Activated T-helper 2 cell treated with anti-CD3 and anti-CD28 coated beads, Interferon-gamma antibody, Interleukin-2, Interleukin-4, amounts not matched to agents 10 μg/mL and 5 μg/mL and 100 μg/mL, durations not matched to agents 14 hours and 24 hours and 36 hours (primary cell): ENCODE results near the gene RRAD. TPM values are rescaled to one million over a fixed set of nuclear protein-coding genes. Genes with fewer than 3 reads are reported as not detected.
A peak's percentile ranks its signal among the peaks of the same experiment; 100 is the strongest.
"Not testable (repeated sequence)": the region's sequence is repeated elsewhere in the genome, so short reads cannot be mapped to it uniquely, and the experiment has no call there.

Experiments used
- DNase-seq: peaks from one replicate; pipeline ENCODE4 v3.0.0; 2021; ENCODE audit warnings: low spot score
- H3K27ac Mint-ChIP-seq: one replicate; pipeline ENCODE4 v1.8.0; 2021; ENCODE audit warnings: mixed read lengths
- H3K27me3 Mint-ChIP-seq: one replicate; pipeline ENCODE4 v1.8.0; 2021; ENCODE audit warnings: low read depth, mixed read lengths
- H3K36me3 Mint-ChIP-seq: one replicate; pipeline ENCODE4 v1.8.0; 2021; ENCODE audit warnings: low read depth, mixed read lengths
- H3K4me1 Mint-ChIP-seq: one replicate; pipeline ENCODE4 v1.8.0; 2021; ENCODE audit warnings: low read depth, mixed read lengths
- H3K4me3 Mint-ChIP-seq: one replicate; pipeline ENCODE4 v1.8.0; 2021; ENCODE audit warnings: low read depth, mild to moderate bottlenecking, moderate library complexity, mixed read lengths
- H3K9me3 Mint-ChIP-seq: one replicate; pipeline ENCODE4 v1.8.0; 2021; ENCODE audit warnings: mixed read lengths
- intact Hi-C: fragments of 100-400 bp; cut with micrococcal nuclease; formaldehyde crosslinking; loops from one replicate; pipeline ENCODE4 v1.15.1; 2023
- total RNA-seq: library from RNA; stranded (reverse); gene quantifications from 2 replicates; pipeline ENCODE4 v1.2.3, GENCODE V29; 2022

Gene RRAD
- total RNA-seq, 1 donor from 2014 or later, result 1.8 TPM

- Mint-ChIP-seq H3K9me3 (no peaks in the 10 kb centered on the region), H3K4me3 (peak overlapping the region; percentile 63), H3K27ac (peak overlapping the region; percentile 21), H3K27me3 (no peaks in the 10 kb centered on the region), H3K4me1 (peaks cover 42% of the 10 kb centered on the region), H3K36me3 (peaks cover 62% of the 10 kb centered on the region)
- intact Hi-C loops, result no loop called here
- no peak for DNase-seq
Measured at GRCh38 chr16:66936889-66937554, 11.7 kb upstream of the RRAD start.

GRCh38 chr16:66936462-66936861, 11.1 kb upstream of the RRAD start:
- peak overlapping the region; percentile 21 for H3K27ac Mint-ChIP-seq

GRCh38 chr16:66935314-66936011, 10.1 kb upstream of the RRAD start, which contains the start of gene CES2:
TSS of gene CES2 (plus strand) at chr16:66935516. CDS start at chr16:66935636, 120 bp downstream.
- peaks cover 57% of the 10 kb centered on the region for H3K36me3 Mint-ChIP-seq
- H3K27me3 Mint-ChIP-seq, result no peaks in the 10 kb centered on the region
- no peak for DNase-seq
- peaks cover 48% of the 10 kb centered on the region for H3K4me1 Mint-ChIP-seq
- H3K9me3 Mint-ChIP-seq, result no peaks in the 10 kb centered on the region
- peak within 1 kb of the TSS; percentile 94 for H3K4me3 Mint-ChIP-seq
- peak within 1 kb of the TSS; percentile 94 for H3K27ac Mint-ChIP-seq
- intact Hi-C loops, result no loop called here

More at GRCh38 chr16:66936462-66936861, 11.1 kb upstream of the RRAD start:
- peaks cover 48% of the 10 kb centered on the region for H3K4me1 Mint-ChIP-seq
- H3K36me3 Mint-ChIP-seq, result peaks cover 62% of the 10 kb centered on the region
- H3K27me3 Mint-ChIP-seq, result no peaks in the 10 kb centered on the region
- no peak for DNase-seq
- intact Hi-C loops, result no loop called here
- no peaks in the 10 kb centered on the region for H3K9me3 Mint-ChIP-seq
- peak overlapping the region; percentile 63 for H3K4me3 Mint-ChIP-seq

GRCh38 chr16:66934839-66935313, 9.5 kb upstream of the RRAD start:
- H3K4me1 Mint-ChIP-seq, result peaks cover 48% of the 10 kb centered on the region
- DNase-seq, intact Hi-C loops, H3K27me3 Mint-ChIP-seq, H3K9me3 Mint-ChIP-seq: not testable (repeated sequence)
- peak overlapping the region; percentile 94 for H3K4me3 Mint-ChIP-seq
- peaks cover 55% of the 10 kb centered on the region for H3K36me3 Mint-ChIP-seq
- peak overlapping the region; percentile 94 for H3K27ac Mint-ChIP-seq

- DNase-seq, result peak; percentile 87
- Mint-ChIP-seq H3K9me3 (no peaks in the 10 kb centered on the region), H3K36me3 (peaks cover 49% of the 10 kb centered on the region), H3K27me3 (no peaks in the 10 kb centered on the region), H3K27ac (peak within 1 kb of the TSS; percentile 94), H3K4me1 (peaks cover 48% of the 10 kb centered on the region), H3K4me3 (peak within 1 kb of the TSS; percentile 94)
- intact Hi-C loops, result no loop called here
Measured at GRCh38 chr16:66934138-66934838, 9.0 kb upstream of the RRAD start, which contains the start of gene CIAO2B. TSS of gene CIAO2B (minus strand) at chr16:66934402. CDS start at chr16:66934364, 38 bp downstream.

GRCh38 chr16:66933776-66934137, 8.4 kb upstream of the RRAD start:
- intact Hi-C loops, result no loop called here
- H3K27ac Mint-ChIP-seq, result peak overlapping the region; percentile 94
- no peak for DNase-seq
- H3K4me1 Mint-ChIP-seq, result peaks cover 48% of the 10 kb centered on the region
- peaks cover 47% of the 10 kb centered on the region for H3K36me3 Mint-ChIP-seq
- H3K9me3 Mint-ChIP-seq, result no peaks in the 10 kb centered on the region
- H3K4me3 Mint-ChIP-seq, result peak overlapping the region; percentile 94
- no peaks in the 10 kb centered on the region for H3K27me3 Mint-ChIP-seq

GRCh38 chr16:66932076-66932475, 6.7 kb upstream of the RRAD start:
- Mint-ChIP-seq H3K4me1 (peaks cover 51% of the 10 kb centered on the region), H3K4me3 (peak overlapping the region; percentile 94), H3K27me3 (no peaks in the 10 kb centered on the region), H3K27ac (peak overlapping the region; percentile 29), H3K9me3 (no peaks in the 10 kb centered on the region), H3K36me3 (peaks cover 36% of the 10 kb centered on the region)
- intact Hi-C loops, result no loop called here
- no peak for DNase-seq

GRCh38 chr16:66931665-66932064, 6.3 kb upstream of the RRAD start:
- Mint-ChIP-seq H3K9me3 (no peaks in the 10 kb centered on the region), H3K27ac (peak overlapping the region; percentile 29), H3K4me3 (peak overlapping the region; percentile 67)

GRCh38 chr16:66930189-66930588, 4.9 kb upstream of the RRAD start:
- H3K4me1 Mint-ChIP-seq, result peaks cover 40% of the 10 kb centered on the region
- intact Hi-C loops, result no loop called here
- no peak overlapping the region for H3K27ac Mint-ChIP-seq
- peaks cover 14% of the 10 kb centered on the region for H3K27me3 Mint-ChIP-seq
- DNase-seq, result no peak
- no peaks in the 10 kb centered on the region for H3K9me3 Mint-ChIP-seq
- H3K36me3 Mint-ChIP-seq, result peaks cover 28% of the 10 kb centered on the region
- no peak overlapping the region for H3K4me3 Mint-ChIP-seq

More at GRCh38 chr16:66931665-66932064, 6.3 kb upstream of the RRAD start:
- Mint-ChIP-seq H3K27me3 (no peaks in the 10 kb centered on the region), H3K36me3 (peaks cover 34% of the 10 kb centered on the region), H3K4me1 (peaks cover 48% of the 10 kb centered on the region)
- intact Hi-C loops, result no loop called here
- DNase-seq, result no peak

GRCh38 chr16:66928702-66929388, 3.5 kb upstream of the RRAD start:
- Mint-ChIP-seq H3K4me1 (peaks cover 40% of the 10 kb centered on the region), H3K9me3 (no peaks in the 10 kb centered on the region), H3K36me3 (peaks cover 24% of the 10 kb centered on the region), H3K4me3 (no peak overlapping the region), H3K27me3 (peaks cover 17% of the 10 kb centered on the region), H3K27ac (no peak overlapping the region)
- DNase-seq, result no peak
- intact Hi-C loops, result loop anchor here (1.0 to 5.0 kb wide), 3 partner anchors 34 to 97 kb away; partner anchors contain the start of genes NAE1 and PDP2

- H3K4me1 Mint-ChIP-seq, result peaks cover 35% of the 10 kb centered on the region
- no peak overlapping the region for H3K27ac Mint-ChIP-seq
- H3K4me3 Mint-ChIP-seq, result no peak overlapping the region
- peaks cover 17% of the 10 kb centered on the region for H3K36me3 Mint-ChIP-seq
- H3K27me3 Mint-ChIP-seq, result peaks cover 25% of the 10 kb centered on the region
- DNase-seq, result no peak
- no peaks in the 10 kb centered on the region for H3K9me3 Mint-ChIP-seq
- intact Hi-C loops, result loop anchor here (1.0 to 5.0 kb wide), 3 partner anchors 33 to 96 kb away; partner anchors contain the start of genes NAE1 and PDP2
Measured at GRCh38 chr16:66927918-66928649, 2.7 kb upstream of the RRAD start.
